Suppressor macrophage treated with lipopolysaccharide for 4 hours (primary cell): ENCODE results near the gene HMX1.

Experiments
- DNase-seq: peaks from one replicate; pipeline ENCODE4 v3.0.0-alpha.2; 2020

The HMX1 gene

GRCh38 chr4:8891646-8892555 lies 20.3 kb upstream of the HMX1 start:
- no peak for DNase-seq

- no peak for DNase-seq
These were observed 19.6 kb upstream of the HMX1 start for GRCh38 chr4:8891255-8891645.

GRCh38 chr4:8888856-8889255 lies 17.2 kb upstream of the HMX1 start:
- DNase-seq = no peak

- DNase-seq = peak; percentile 8
These were observed 15.2 kb upstream of the HMX1 start for GRCh38 chr4:8886612-8887406.

- DNase-seq = no peak
These were observed 10.6 kb upstream of the HMX1 start for GRCh38 chr4:8882239-8882638.

GRCh38 chr4:8880851-8881250 lies 9.2 kb upstream of the HMX1 start:
- no peak for DNase-seq

- no peak for DNase-seq
These were observed 7.9 kb upstream of the HMX1 start for GRCh38 chr4:8879574-8879973.

GRCh38 chr4:8878421-8878820 lies 6.8 kb upstream of the HMX1 start:
- DNase-seq = no peak

- DNase-seq = no peak
These were observed 6.1 kb upstream of the HMX1 start for GRCh38 chr4:8877780-8878040.

- no peak for DNase-seq
These were observed 5.5 kb upstream of the HMX1 start for GRCh38 chr4:8876982-8877779.

- DNase-seq = no peak
These were observed 3.4 kb upstream of the HMX1 start for GRCh38 chr4:8874896-8875680.

- no peak for DNase-seq
These were observed 2.6 kb upstream of the HMX1 start for GRCh38 chr4:8874003-8874895.

GRCh38 chr4:8872402-8873291 lies 1.0 kb upstream of the HMX1 start:
- DNase-seq = no peak

- no peak for DNase-seq
These were observed 807 bp downstream of the HMX1 start for GRCh38 chr4:8870647-8871416.

GRCh38 chr4:8869898-8870646 lies 1.6 kb downstream of the HMX1 start:
- DNase-seq = no peak

GRCh38 chr4:8869002-8869897 lies 2.4 kb downstream of the HMX1 start:
- no peak for DNase-seq

GRCh38 chr4:8868321-8869001 lies 3.2 kb downstream of the HMX1 start:
- no peak for DNase-seq
